GM23338 (cell line): ENCODE data around the gene MYO5B. TPM values are rescaled to one million over a fixed set of nuclear protein-coding genes. Genes with fewer than 3 reads are reported as not detected.

Source experiments
- ATAC-seq: fragments of 200-7000 bp; cut with Tn5 transposase; 3 replicates; pipeline ENCODE4 v1.9.1; 2020
- DNase-seq: peaks from one replicate; pipeline ENCODE4 v3.0.0-alpha.2; 2015; ENCODE audit warnings: low spot score
- H2AFZ ChIP-seq: fragments of 200-600 bp; sonication (generic); 2 replicates; pipeline ENCODE4 v1.8.0; 2016; ENCODE audit warnings: antibody characterized with exemption, mild to moderate bottlenecking, moderate library complexity
- H3F3A ChIP-seq: fragments of 200-600 bp; sonication (generic); replicated peaks from 2 replicates; pipeline ENCODE4 v1.8.0; 2017; ENCODE audit warnings: antibody characterized with exemption, mixed run types, low read depth
- H3K27ac ChIP-seq: fragments of 200-600 bp; sonication (generic); 2 replicates; pipeline ENCODE4 v1.6.1; 2016; ENCODE audit warnings: low read depth
- H3K27me3 ChIP-seq: fragments of 200-600 bp; sonication (generic); 2 replicates; pipeline ENCODE4 v1.8.0; 2016; ENCODE audit warnings: mild to moderate bottlenecking, mixed run types, moderate library complexity; ENCODE audit not compliant: insufficient read depth
- H3K36me3 ChIP-seq: fragments of 200-600 bp; sonication (generic); 2 replicates; pipeline ENCODE4 v1.8.0; 2016; ENCODE audit warnings: mild to moderate bottlenecking; ENCODE audit not compliant: insufficient read depth
- H3K4me1 ChIP-seq: fragments of 200-600 bp; sonication (generic); 2 replicates; pipeline ENCODE4 v1.8.0; 2016; ENCODE audit warnings: mild to moderate bottlenecking, moderate library complexity; ENCODE audit not compliant: insufficient read depth
- H3K4me2 ChIP-seq: fragments of 200-600 bp; sonication (generic); 2 replicates; pipeline ENCODE4 v1.7.1; 2017; ENCODE audit warnings: mixed run types
- H3K4me3 ChIP-seq: fragments of 200-600 bp; sonication (generic); 2 replicates; pipeline ENCODE4 v1.6.1; 2016; ENCODE audit warnings: mixed run types
- H3K79me2 ChIP-seq: fragments of 200-600 bp; sonication (generic); replicated peaks from 2 replicates; pipeline ENCODE4 v1.8.0; 2017; ENCODE audit warnings: mild to moderate bottlenecking; ENCODE audit not compliant: insufficient read depth
- H3K9me2 ChIP-seq: fragments of 200-600 bp; sonication (generic); 2 replicates; pipeline ENCODE4 v1.8.0; 2017; ENCODE audit not compliant: insufficient read depth
- H4K20me1 ChIP-seq: fragments of 200-600 bp; sonication (generic); replicated peaks from 2 replicates; pipeline ENCODE4 v1.8.0; 2017; ENCODE audit warnings: mild to moderate bottlenecking; ENCODE audit not compliant: insufficient read depth
- H3K27ac Mint-ChIP-seq: 2 replicates; pipeline ENCODE4 v1.8.0; 2020; ENCODE audit warnings: inconsistent platforms, mild to moderate bottlenecking, moderate library complexity, mixed read lengths
- H3K27me3 Mint-ChIP-seq: 3 replicates; pipeline ENCODE4 v1.8.0; 2022; ENCODE audit warnings: low read depth, mild to moderate bottlenecking, moderate library complexity, mixed read lengths, inconsistent platforms; ENCODE audit not compliant: insufficient read depth, poor library complexity
- H3K36me3 Mint-ChIP-seq: 3 replicates; pipeline ENCODE4 v1.8.0; 2021; ENCODE audit warnings: low read depth, mild to moderate bottlenecking, inconsistent platforms, moderate library complexity, mixed read lengths
- H3K4me1 Mint-ChIP-seq: 3 replicates; pipeline ENCODE4 v1.8.0; 2020; ENCODE audit warnings: mild to moderate bottlenecking, inconsistent platforms, mixed read lengths
- H3K4me3 Mint-ChIP-seq: 3 replicates; pipeline ENCODE4 v1.8.0; 2021; ENCODE audit warnings: moderate library complexity, mild to moderate bottlenecking, inconsistent platforms, mixed read lengths
- H3K9me3 Mint-ChIP-seq: 3 replicates; pipeline ENCODE4 v1.8.0; 2020; ENCODE audit warnings: moderate library complexity, mild to moderate bottlenecking, inconsistent platforms, mixed read lengths
- CREB1 ChIP-seq: fragments of 250-450 bp; sonication (Bioruptor Pico); IDR thresholded peaks from 2 replicates; pipeline ENCODE4 v1.5.0; 2020; ENCODE audit warnings: low read depth, mild to moderate bottlenecking, moderate library complexity
- CTCF ChIP-seq, 2 experiments: fragments of 200-600 bp in 1 of 2; sonication (generic) in 1 of 2; conservative IDR thresholded peaks; 2 replicates each; pipeline versions ENCODE4 v1.5.1 to v1.6.1; 2016 to 2017; ENCODE audit warnings: antibody characterized with exemption in 2 of 2, low read depth in 2 of 2, mild to moderate bottlenecking in 2 of 2, moderate library complexity in 1 of 2
- ETS1 ChIP-seq: IDR thresholded peaks from 2 replicates; pipeline ENCODE4 v1.6.1; 2016; ENCODE audit warnings: antibody characterized with exemption
- EZH2 ChIP-seq: fragments of 200-600 bp; sonication (generic); IDR thresholded peaks from one replicate; pipeline ENCODE4 v1.8.0; 2017; ENCODE audit warnings: antibody characterized with exemption, mild to moderate bottlenecking, low read depth; ENCODE audit not compliant: unreplicated experiment
- EZH2phosphoT487 ChIP-seq: fragments of 200-600 bp; sonication (generic); IDR thresholded peaks from one replicate; pipeline ENCODE4 v1.8.1; 2018; ENCODE audit warnings: antibody characterized with exemption; ENCODE audit not compliant: unreplicated experiment
- JUNB ChIP-seq: IDR thresholded peaks from one replicate; pipeline ENCODE4 v1.6.1; 2016; ENCODE audit warnings: antibody characterized with exemption; ENCODE audit not compliant: unreplicated experiment
- NANOG ChIP-seq: IDR thresholded peaks from 2 replicates; pipeline ENCODE4 v1.6.1; 2016; ENCODE audit warnings: antibody characterized with exemption, borderline replicate concordance
- POLR2AphosphoS5 ChIP-seq: IDR thresholded peaks from 2 replicates; pipeline ENCODE4 v1.6.1; 2016; ENCODE audit warnings: antibody characterized with exemption, low read depth
- REST ChIP-seq: IDR thresholded peaks from one replicate; pipeline ENCODE4 v1.6.1; 2018; ENCODE audit warnings: antibody characterized with exemption; ENCODE audit not compliant: unreplicated experiment
- STAT1 ChIP-seq: IDR thresholded peaks from one replicate; pipeline ENCODE4 v1.6.1; 2016; ENCODE audit warnings: antibody characterized with exemption; ENCODE audit not compliant: unreplicated experiment
- ZNF114 ChIP-seq: fragments of 250-450 bp; sonication (Bioruptor Pico); IDR thresholded peaks from 2 replicates; pipeline ENCODE4 v1.5.0; 2020; ENCODE audit warnings: mild to moderate bottlenecking, moderate library complexity
- ZNF331 ChIP-seq: fragments of 250-450 bp; sonication (Bioruptor Pico); IDR thresholded peaks from 2 replicates; pipeline ENCODE4 v1.5.0; 2020; ENCODE audit warnings: low read depth, mild to moderate bottlenecking, moderate library complexity
- polyA plus RNA-seq: library from polyadenylated mRNA; unstranded; fragments of >200 nt; fragmentation: Nextera tagmentation; extraction: Ambion mirVana; gene quantifications from 2 replicates; pipeline ENCODE4 v1.2.1, GENCODE V29; 2016
- total RNA-seq: library from RNA; depleted of rRNA; stranded (reverse); fragments of >200 nt; shearing (Covaris generic); gene quantifications from 2 replicates; pipeline ENCODE4 v1.2.3, GENCODE V29; 2014
- TF ChIP-seq, protein P1 (sequence below): fragments of 250-450 bp; sonication (Bioruptor Pico); IDR thresholded peaks from 2 replicates; pipeline ENCODE4 v1.5.0; 2020; ENCODE audit warnings: mild to moderate bottlenecking, moderate library complexity

MYO5B gene
- total and polyA plus RNA-seq, 2 experiments from 2014 or later: 3.2 to 19.1 TPM

- H3K9me3 Mint-ChIP-seq: no peaks in the 10 kb centered on the region
- H3K4me1 Mint-ChIP-seq: peaks cover 21% of the 10 kb centered on the region
- no peaks in the 10 kb centered on the region for H4K20me1 ChIP-seq
- no peak overlapping the region for H3K4me2 ChIP-seq
- H3K79me2 ChIP-seq: no peaks in the 10 kb centered on the region
- TF ChIP-seq EZH2 (no peak), ZNF331 (CRISPR knock-in tag) (no peak), NANOG (no peak), STAT1 (no peak), CREB1 (CRISPR knock-in tag) (no peak), ETS1 (no peak), JUNB (no peak), POLR2AphosphoS5 (no peak), CTCF (conservative IDR thresholded peaks at IDR 0.05; ENCODE audit: low read depth in 2 of 2) (no peak), EZH2phosphoT487 (no peak), REST (no peak), ZNF114 (CRISPR knock-in tag) (no peak)
- TF ChIP-seq, protein P1, sequence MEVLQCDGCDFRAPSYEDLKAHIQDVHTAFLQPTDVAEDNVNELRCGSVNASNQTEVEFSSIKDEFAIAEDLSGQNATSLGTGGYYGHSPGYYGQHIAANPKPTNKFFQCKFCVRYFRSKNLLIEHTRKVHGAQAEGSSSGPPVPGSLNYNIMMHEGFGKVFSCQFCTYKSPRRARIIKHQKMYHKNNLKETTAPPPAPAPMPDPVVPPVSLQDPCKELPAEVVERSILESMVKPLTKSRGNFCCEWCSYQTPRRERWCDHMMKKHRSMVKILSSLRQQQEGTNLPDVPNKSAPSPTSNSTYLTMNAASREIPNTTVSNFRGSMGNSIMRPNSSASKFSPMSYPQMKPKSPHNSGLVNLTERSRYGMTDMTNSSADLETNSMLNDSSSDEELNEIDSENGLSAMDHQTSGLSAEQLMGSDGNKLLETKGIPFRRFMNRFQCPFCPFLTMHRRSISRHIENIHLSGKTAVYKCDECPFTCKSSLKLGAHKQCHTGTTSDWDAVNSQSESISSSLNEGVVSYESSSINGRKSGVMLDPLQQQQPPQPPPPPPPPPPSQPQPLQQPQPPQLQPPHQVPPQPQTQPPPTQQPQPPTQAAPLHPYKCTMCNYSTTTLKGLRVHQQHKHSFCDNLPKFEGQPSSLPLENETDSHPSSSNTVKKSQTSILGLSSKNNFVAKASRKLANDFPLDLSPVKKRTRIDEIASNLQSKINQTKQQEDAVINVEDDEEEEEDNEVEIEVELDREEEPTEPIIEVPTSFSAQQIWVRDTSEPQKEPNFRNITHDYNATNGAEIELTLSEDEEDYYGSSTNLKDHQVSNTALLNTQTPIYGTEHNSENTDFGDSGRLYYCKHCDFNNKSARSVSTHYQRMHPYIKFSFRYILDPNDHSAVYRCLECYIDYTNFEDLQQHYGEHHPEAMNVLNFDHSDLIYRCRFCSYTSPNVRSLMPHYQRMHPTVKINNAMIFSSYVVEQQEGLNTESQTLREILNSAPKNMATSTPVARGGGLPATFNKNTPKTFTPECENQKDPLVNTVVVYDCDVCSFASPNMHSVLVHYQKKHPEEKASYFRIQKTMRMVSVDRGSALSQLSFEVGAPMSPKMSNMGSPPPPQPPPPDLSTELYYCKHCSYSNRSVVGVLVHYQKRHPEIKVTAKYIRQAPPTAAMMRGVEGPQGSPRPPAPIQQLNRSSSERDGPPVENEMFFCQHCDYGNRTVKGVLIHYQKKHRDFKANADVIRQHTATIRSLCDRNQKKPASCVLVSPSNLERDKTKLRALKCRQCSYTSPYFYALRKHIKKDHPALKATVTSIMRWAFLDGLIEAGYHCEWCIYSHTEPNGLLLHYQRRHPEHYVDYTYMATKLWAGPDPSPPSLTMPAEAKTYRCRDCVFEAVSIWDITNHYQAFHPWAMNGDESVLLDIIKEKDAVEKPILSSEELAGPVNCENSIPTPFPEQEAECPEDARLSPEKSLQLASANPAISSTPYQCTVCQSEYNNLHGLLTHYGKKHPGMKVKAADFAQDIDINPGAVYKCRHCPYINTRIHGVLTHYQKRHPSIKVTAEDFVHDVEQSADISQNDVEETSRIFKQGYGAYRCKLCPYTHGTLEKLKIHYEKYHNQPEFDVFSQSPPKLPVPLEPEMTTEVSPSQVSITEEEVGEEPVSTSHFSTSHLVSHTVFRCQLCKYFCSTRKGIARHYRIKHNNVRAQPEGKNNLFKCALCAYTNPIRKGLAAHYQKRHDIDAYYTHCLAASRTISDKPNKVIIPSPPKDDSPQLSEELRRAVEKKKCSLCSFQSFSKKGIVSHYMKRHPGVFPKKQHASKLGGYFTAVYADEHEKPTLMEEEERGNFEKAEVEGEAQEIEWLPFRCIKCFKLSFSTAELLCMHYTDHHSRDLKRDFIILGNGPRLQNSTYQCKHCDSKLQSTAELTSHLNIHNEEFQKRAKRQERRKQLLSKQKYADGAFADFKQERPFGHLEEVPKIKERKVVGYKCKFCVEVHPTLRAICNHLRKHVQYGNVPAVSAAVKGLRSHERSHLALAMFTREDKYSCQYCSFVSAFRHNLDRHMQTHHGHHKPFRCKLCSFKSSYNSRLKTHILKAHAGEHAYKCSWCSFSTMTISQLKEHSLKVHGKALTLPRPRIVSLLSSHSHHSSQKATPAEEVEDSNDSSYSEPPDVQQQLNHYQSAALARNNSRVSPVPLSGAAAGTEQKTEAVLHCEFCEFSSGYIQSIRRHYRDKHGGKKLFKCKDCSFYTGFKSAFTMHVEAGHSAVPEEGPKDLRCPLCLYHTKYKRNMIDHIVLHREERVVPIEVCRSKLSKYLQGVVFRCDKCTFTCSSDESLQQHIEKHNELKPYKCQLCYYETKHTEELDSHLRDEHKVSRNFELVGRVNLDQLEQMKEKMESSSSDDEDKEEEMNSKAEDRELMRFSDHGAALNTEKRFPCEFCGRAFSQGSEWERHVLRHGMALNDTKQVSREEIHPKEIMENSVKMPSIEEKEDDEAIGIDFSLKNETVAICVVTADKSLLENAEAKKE (CRISPR knock-in tag): no peak
- ATAC-seq (no peak), DNase-seq (no peak)
- no peaks in the 10 kb centered on the region; the same call in 2 of the 3 replicates for H3K36me3 Mint-ChIP-seq
- no peaks in the 10 kb centered on the region for H3F3A ChIP-seq
- no peaks in the 10 kb centered on the region for H3K4me1 ChIP-seq
- H2AFZ ChIP-seq: no peak overlapping the region
- H3K9me2 ChIP-seq: no peaks in the 10 kb centered on the region
- H3K27ac ChIP-seq: no peak overlapping the region
- no peaks in the 10 kb centered on the region for H3K27me3 Mint-ChIP-seq
- H3K27me3 ChIP-seq: no peaks in the 10 kb centered on the region
- no peak overlapping the region for H3K27ac Mint-ChIP-seq
- no peak overlapping the region for H3K4me3 ChIP-seq
- H3K4me3 Mint-ChIP-seq: no peak overlapping the region
- H3K36me3 ChIP-seq: no peaks in the 10 kb centered on the region
These were observed 353.4 kb downstream of the MYO5B start for GRCh38 chr18:49841236-49842217.
